ENCODE data around the gene BEAN1.

GRCh38 chr16:66455970-66456369, 28.9 kb downstream of the BEAN1 start:
- TF ChIP-seq CTCF (IDR thresholded peaks at IDR 0.05) (no peak), EP300 (IDR thresholded peaks at IDR 0.05) (no peak), POLR2A (IDR thresholded peaks at IDR 0.05) (no peak), POLR2AphosphoS5 (IDR thresholded peaks at IDR 0.05) (no peak)
